ENCODE results near the gene WDR33. TPM values are rescaled to one million over a fixed set of nuclear protein-coding genes. Genes with fewer than 3 reads are reported as not detected.

Gene WDR33
- total and polyA plus RNA-seq, 12 donors = 13.8 to 59.8 (median 42.1) TPM

GRCh38 chr2:127671557-127672302, 139.2 kb downstream of the WDR33 start:
- Histone ChIP-seq H3K36me3 (replicated peaks in 1 of 2) (no peaks in the 10 kb centered on the region), H3K27me3 (peaks cover 10% of the 10 kb centered on the region), H3K27ac (no peak overlapping the region), H3K9me3 (replicated peaks in 1 of 3) (no peaks in the 10 kb centered on the region), H3K4me3 (no peak overlapping the region), H3K4me1 (replicated peaks in 1 of 2) (peaks cover 8 to 16% of the 10 kb centered on the region in 2 donors)
- peak in 1 of 7 donors; percentile 36 for DNase-seq
- TF ChIP-seq CTCF (IDR thresholded peaks at IDR 0.05) (no peak), POLR2A (IDR thresholded peaks at IDR 0.05) (no peak)
- intact Hi-C loops (cut with DNase I) = no loop called here
- 69 to 90% (median 78%) methylated on average over 8 to 14 of the region's 14 CpGs for WGBS, 4 donors

GRCh38 chr2:127670957-127671290, 140.0 kb downstream of the WDR33 start:
- H3K4me3 ChIP-seq = no peak overlapping the region
- H3K9me3 ChIP-seq (replicated peaks in 1 of 3) = no peaks in the 10 kb centered on the region
- no peaks in the 10 kb centered on the region for H3K36me3 ChIP-seq (replicated peaks in 1 of 2)
- 80 to 87% (median 82%) methylated on average over 5 of the region's 5 CpGs for WGBS, 4 donors
- intact Hi-C loops (cut with DNase I) = no loop called here
- no peak overlapping the region for H3K27ac ChIP-seq
- TF ChIP-seq CTCF (IDR thresholded peaks at IDR 0.05) = no peak
- no peak for TF ChIP-seq POLR2A (IDR thresholded peaks at IDR 0.05)
- peaks cover 7 to 13% of the 10 kb centered on the region in 2 donors for H3K4me1 ChIP-seq (replicated peaks in 1 of 2)
- H3K27me3 ChIP-seq = peaks cover 10% of the 10 kb centered on the region
- DNase-seq = no peak

GRCh38 chr2:127670055-127670956, 140.7 kb downstream of the WDR33 start:
- Histone ChIP-seq H3K4me1 (replicated peaks in 1 of 2) (peaks cover under 1 to 7% of the 10 kb centered on the region in 2 donors), H3K27ac (no peak overlapping the region), H3K4me3 (no peak overlapping the region), H3K27me3 (peaks cover 10% of the 10 kb centered on the region), H3K9me3 (replicated peaks in 1 of 3) (no peaks in the 10 kb centered on the region), H3K36me3 (replicated peaks in 1 of 2) (no peaks in the 10 kb centered on the region)
- DNase-seq = no peak
- 73 to 81% (median 75%) methylated on average over 10 of the region's 10 CpGs for WGBS, 4 donors
- intact Hi-C loops (cut with DNase I) = no loop called here
- TF ChIP-seq POLR2A (IDR thresholded peaks at IDR 0.05) (no peak), CTCF (IDR thresholded peaks at IDR 0.05) (no peak)

- Histone ChIP-seq H3K4me3 (no peak overlapping the region), H3K4me1 (replicated peaks in 1 of 2) (no peaks in the 10 kb centered on the region), H3K27me3 (peaks cover 12% of the 10 kb centered on the region), H3K27ac (no peak overlapping the region), H3K9me3 (replicated peaks in 1 of 3) (no peaks in the 10 kb centered on the region), H3K36me3 (replicated peaks in 1 of 2) (no peaks in the 10 kb centered on the region)
- no peak for TF ChIP-seq CTCF (IDR thresholded peaks at IDR 0.05)
- TF ChIP-seq POLR2A (IDR thresholded peaks at IDR 0.05) = no peak
- WGBS, 4 donors = 80 to 85% (median 83%) methylated on average over 7 of the region's 7 CpGs
- intact Hi-C loops (cut with DNase I) = no loop called here
- no peak for DNase-seq
Observed at GRCh38 chr2:127669056-127669455, 141.9 kb downstream of the WDR33 start.
